SK-N-SH treated with all-trans-retinoic acid at 6 μM for 48 hours (cell line): Measurements from ENCODE around the gene ANK3.

Source experiments
- ATAC-seq: fragments of 200-7000 bp; cut with Tn5 transposase; 3 replicates; pipeline ENCODE4 v1.9.1; 2020; ENCODE audit warnings: mild to moderate bottlenecking, moderate library complexity
- ARNTL ChIP-seq: fragments of 450-650 bp; formaldehyde crosslinking; IDR thresholded peaks from 2 replicates; pipeline ENCODE4 v1.5.0; 2020; ENCODE audit warnings: low read depth, mild to moderate bottlenecking, moderate library complexity, borderline replicate concordance
- BACH2 ChIP-seq: fragments of 250-450 bp; sonication (Bioruptor Pico); IDR thresholded peaks from 2 replicates; pipeline ENCODE4 v1.9.0; 2021; ENCODE audit warnings: mild to moderate bottlenecking, borderline replicate concordance
- CSDC2 ChIP-seq: fragments of 250-450 bp; sonication (Bioruptor Pico); IDR thresholded peaks from 2 replicates; pipeline ENCODE4 v1.5.0; 2020; ENCODE audit warnings: mild to moderate bottlenecking, moderate library complexity
- ESRRG ChIP-seq: fragments of 250-450 bp; sonication (Bioruptor Pico); IDR thresholded peaks from 2 replicates; pipeline ENCODE4 v1.6.1; 2021; ENCODE audit warnings: mild to moderate bottlenecking
- GLIS3 ChIP-seq: fragments of 250-450 bp; sonication (Bioruptor Pico); IDR thresholded peaks from 2 replicates; pipeline ENCODE4 v1.5.0; 2020; ENCODE audit warnings: mild to moderate bottlenecking, moderate library complexity
- ISL1 ChIP-seq: fragments of 250-450 bp; sonication (Bioruptor Pico); IDR thresholded peaks from 2 replicates; pipeline ENCODE4 v2.1.2; 2022; ENCODE audit warnings: mild to moderate bottlenecking, moderate library complexity
- OSR1 ChIP-seq: fragments of 250-450 bp; sonication (Bioruptor Pico); IDR thresholded peaks from 2 replicates; pipeline ENCODE4 v1.8.0; 2022; ENCODE audit warnings: moderate library complexity, mild to moderate bottlenecking, inconsistent platforms
- PPARA ChIP-seq: fragments of 250-450 bp; sonication (Bioruptor Pico); IDR thresholded peaks from 2 replicates; pipeline ENCODE4 v1.5.0; 2020; ENCODE audit warnings: mild to moderate bottlenecking, borderline replicate concordance
- RARB ChIP-seq: fragments of 250-450 bp; sonication (Bioruptor Pico); IDR thresholded peaks from 2 replicates; pipeline ENCODE4 v1.8.0; 2021; ENCODE audit warnings: mild to moderate bottlenecking, moderate library complexity
- TCF4 ChIP-seq: fragments of 250-450 bp; sonication (Bioruptor Pico); IDR thresholded peaks from 2 replicates; pipeline ENCODE4 v1.8.0; 2021; ENCODE audit warnings: mild to moderate bottlenecking, moderate library complexity, borderline replicate concordance
- TOX ChIP-seq: fragments of 250-450 bp; sonication (Bioruptor Pico); IDR thresholded peaks from 2 replicates; pipeline ENCODE4 v1.8.0; 2021; ENCODE audit warnings: mild to moderate bottlenecking, moderate library complexity, borderline replicate concordance
- ZC3H10 ChIP-seq: fragments of 250-450 bp; sonication (Bioruptor Pico); IDR thresholded peaks from 2 replicates; pipeline ENCODE4 v1.5.1; 2021; ENCODE audit warnings: mild to moderate bottlenecking, moderate library complexity
- ZFP3 ChIP-seq: fragments of 250-450 bp; sonication (Bioruptor Pico); IDR thresholded peaks from 2 replicates; pipeline ENCODE4 v1.5.0; 2020; ENCODE audit warnings: mild to moderate bottlenecking, moderate library complexity
- ZFP30 ChIP-seq: fragments of 450-650 bp; formaldehyde crosslinking; IDR thresholded peaks from 2 replicates; pipeline ENCODE4 v1.5.0; 2022; ENCODE audit warnings: mild to moderate bottlenecking, moderate library complexity
- ZNF565 ChIP-seq: fragments of 450-650 bp; formaldehyde crosslinking; conservative IDR thresholded peaks from 2 replicates; pipeline ENCODE4 v1.5.0; 2020; ENCODE audit warnings: low read depth, mild to moderate bottlenecking, moderate library complexity
- ZNF70 ChIP-seq: fragments of 450-650 bp; formaldehyde crosslinking; IDR thresholded peaks from 2 replicates; pipeline ENCODE4 v1.5.0; 2020; ENCODE audit warnings: mild to moderate bottlenecking, moderate library complexity
- ZNF8 ChIP-seq: fragments of 450-650 bp; formaldehyde crosslinking; IDR thresholded peaks from 2 replicates; pipeline ENCODE4 v1.5.0; 2020; ENCODE audit warnings: mild to moderate bottlenecking, moderate library complexity
- TF ChIP-seq, protein P1 (sequence below): fragments of 250-450 bp; sonication (Bioruptor Pico); IDR thresholded peaks from 2 replicates; pipeline ENCODE4 v1.5.0; 2020; ENCODE audit warnings: mild to moderate bottlenecking, moderate library complexity
- TF ChIP-seq, protein P2 (sequence below): fragments of 250-450 bp; sonication (Bioruptor Pico); IDR thresholded peaks from 2 replicates; pipeline ENCODE4 v1.8.0; 2021; ENCODE audit warnings: low read depth, mild to moderate bottlenecking, moderate library complexity, borderline replicate concordance
- TF ChIP-seq, protein P3 (sequence below): fragments of 250-450 bp; sonication (Bioruptor Pico); IDR thresholded peaks from 2 replicates; pipeline ENCODE4 v1.8.0; 2020; ENCODE audit warnings: mild to moderate bottlenecking, moderate library complexity, borderline replicate concordance
- TF ChIP-seq, protein P4 (sequence below): fragments of 250-450 bp; sonication (Bioruptor Pico); IDR thresholded peaks from 2 replicates; pipeline ENCODE4 v1.5.1; 2021; ENCODE audit warnings: mild to moderate bottlenecking, moderate library complexity

The ANK3 gene

DNA sequence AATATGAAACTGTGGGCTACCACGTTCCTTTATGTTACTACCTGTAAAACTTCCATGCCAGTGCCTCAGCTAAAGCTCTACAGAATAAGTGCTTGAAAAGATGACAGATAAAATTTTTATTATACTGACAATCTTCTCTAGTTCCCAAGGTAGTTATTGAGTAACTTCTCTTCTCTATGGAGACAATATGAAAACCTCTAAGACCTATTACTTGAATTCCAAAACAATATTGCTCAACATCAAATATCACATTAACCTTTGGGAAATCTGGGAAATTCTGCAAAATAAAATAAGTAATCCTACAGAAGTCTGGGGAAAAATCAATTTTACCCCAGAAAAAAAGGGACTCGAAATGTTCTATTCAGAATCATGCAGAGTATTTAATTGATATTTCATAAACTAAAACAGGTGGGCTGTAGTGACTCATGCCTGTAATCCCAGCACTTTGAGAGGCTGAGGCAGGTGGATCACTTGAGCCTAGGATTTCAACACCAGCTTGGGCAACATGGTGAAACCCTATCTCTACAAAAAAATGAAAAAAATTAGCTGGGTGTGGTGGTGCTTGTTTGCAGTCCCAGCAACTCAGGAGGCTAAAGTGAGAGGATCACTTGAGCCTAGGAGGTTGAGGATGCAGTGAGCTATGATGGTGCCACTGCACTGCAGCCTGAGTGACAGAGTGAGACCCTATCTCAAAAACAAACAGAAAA lies 23.8 kb upstream of the ANK3 start:
- TF ChIP-seq OSR1 (CRISPR knock-in tag) (no peak), TCF4 (CRISPR knock-in tag) (no peak), ZNF565 (CRISPR knock-in tag) (no peak)
- TF ChIP-seq, protein P1, sequence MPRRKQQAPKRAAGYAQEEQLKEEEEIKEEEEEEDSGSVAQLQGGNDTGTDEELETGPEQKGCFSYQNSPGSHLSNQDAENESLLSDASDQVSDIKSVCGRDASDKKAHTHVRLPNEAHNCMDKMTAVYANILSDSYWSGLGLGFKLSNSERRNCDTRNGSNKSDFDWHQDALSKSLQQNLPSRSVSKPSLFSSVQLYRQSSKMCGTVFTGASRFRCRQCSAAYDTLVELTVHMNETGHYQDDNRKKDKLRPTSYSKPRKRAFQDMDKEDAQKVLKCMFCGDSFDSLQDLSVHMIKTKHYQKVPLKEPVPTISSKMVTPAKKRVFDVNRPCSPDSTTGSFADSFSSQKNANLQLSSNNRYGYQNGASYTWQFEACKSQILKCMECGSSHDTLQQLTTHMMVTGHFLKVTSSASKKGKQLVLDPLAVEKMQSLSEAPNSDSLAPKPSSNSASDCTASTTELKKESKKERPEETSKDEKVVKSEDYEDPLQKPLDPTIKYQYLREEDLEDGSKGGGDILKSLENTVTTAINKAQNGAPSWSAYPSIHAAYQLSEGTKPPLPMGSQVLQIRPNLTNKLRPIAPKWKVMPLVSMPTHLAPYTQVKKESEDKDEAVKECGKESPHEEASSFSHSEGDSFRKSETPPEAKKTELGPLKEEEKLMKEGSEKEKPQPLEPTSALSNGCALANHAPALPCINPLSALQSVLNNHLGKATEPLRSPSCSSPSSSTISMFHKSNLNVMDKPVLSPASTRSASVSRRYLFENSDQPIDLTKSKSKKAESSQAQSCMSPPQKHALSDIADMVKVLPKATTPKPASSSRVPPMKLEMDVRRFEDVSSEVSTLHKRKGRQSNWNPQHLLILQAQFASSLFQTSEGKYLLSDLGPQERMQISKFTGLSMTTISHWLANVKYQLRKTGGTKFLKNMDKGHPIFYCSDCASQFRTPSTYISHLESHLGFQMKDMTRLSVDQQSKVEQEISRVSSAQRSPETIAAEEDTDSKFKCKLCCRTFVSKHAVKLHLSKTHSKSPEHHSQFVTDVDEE (CRISPR knock-in tag), result no peak
- no peak for ATAC-seq

DNA sequence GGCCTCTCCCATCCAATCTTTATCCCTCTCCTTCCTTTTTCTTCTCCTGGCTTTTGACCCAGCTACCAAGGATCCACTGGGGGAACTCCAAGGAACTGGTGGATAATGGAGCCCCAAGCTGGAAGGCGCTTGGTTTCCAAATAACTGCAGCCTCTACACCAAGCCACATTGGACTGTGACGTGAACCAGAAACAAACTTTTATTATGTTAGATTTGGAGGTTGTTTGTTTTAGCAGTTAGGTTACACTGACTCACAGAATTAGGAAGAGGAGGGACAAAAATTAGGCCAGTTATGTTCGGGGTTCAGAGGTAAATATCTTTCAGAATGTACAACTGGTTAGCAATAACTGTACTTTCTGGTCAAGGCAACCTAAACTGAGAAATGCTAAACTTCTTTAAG lies 21.3 kb upstream of the ANK3 start:
- TF ChIP-seq, protein P2, sequence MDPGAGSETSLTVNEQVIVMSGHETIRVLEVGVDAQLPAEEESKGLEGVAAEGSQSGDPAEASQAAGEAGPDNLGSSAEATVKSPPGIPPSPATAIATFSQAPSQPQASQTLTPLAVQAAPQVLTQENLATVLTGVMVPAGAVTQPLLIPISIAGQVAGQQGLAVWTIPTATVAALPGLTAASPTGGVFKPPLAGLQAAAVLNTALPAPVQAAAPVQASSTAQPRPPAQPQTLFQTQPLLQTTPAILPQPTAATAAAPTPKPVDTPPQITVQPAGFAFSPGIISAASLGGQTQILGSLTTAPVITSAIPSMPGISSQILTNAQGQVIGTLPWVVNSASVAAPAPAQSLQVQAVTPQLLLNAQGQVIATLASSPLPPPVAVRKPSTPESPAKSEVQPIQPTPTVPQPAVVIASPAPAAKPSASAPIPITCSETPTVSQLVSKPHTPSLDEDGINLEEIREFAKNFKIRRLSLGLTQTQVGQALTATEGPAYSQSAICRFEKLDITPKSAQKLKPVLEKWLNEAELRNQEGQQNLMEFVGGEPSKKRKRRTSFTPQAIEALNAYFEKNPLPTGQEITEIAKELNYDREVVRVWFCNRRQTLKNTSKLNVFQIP (CRISPR knock-in tag), result no peak
- TF ChIP-seq OSR1 (CRISPR knock-in tag), result no peak
- no peak for TF ChIP-seq GLIS3 (CRISPR knock-in tag)
- no peak for TF ChIP-seq ZC3H10 (CRISPR knock-in tag)
- TF ChIP-seq, protein P1 (CRISPR knock-in tag), result no peak
- TF ChIP-seq BACH2, result no peak
- TF ChIP-seq ZFP30 (CRISPR knock-in tag), result no peak
- no peak for TF ChIP-seq PPARA
- no peak for TF ChIP-seq TCF4 (CRISPR knock-in tag)
- no peak for TF ChIP-seq ZNF565 (CRISPR knock-in tag)
- TF ChIP-seq ESRRG (CRISPR knock-in tag), result no peak
- no peak for TF ChIP-seq ISL1 (CRISPR knock-in tag)
- no peak for ATAC-seq

DNA sequence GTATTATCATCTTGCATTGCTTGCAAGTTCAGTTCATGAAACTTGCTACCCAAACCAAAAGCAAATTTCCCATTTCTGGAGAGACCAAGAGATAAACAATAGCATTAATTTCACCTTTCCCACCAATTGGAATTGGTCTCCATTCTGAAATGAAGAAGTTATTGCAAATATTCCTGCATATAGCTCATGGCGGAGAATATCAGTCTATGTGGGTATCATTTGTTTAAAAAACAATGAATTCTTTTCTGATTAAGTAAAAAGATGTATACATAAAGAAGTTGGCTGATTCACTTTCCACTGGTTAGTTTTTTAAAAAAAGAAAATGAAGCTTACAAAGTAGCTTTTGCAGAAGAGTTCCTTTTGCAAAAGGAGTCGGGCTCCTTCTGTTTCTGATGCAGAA lies 19.5 kb upstream of the ANK3 start:
- no peak for TF ChIP-seq RARB (CRISPR knock-in tag)
- TF ChIP-seq ZFP3 (CRISPR knock-in tag), result no peak
- no peak for TF ChIP-seq TOX (CRISPR knock-in tag)
- no peak for TF ChIP-seq PPARA
- TF ChIP-seq ZNF70, result no peak
- TF ChIP-seq GLIS3 (CRISPR knock-in tag), result no peak
- no peak for TF ChIP-seq ZFP30 (CRISPR knock-in tag)
- TF ChIP-seq ARNTL (CRISPR knock-in tag), result no peak
- TF ChIP-seq TCF4 (CRISPR knock-in tag), result no peak
- TF ChIP-seq OSR1 (CRISPR knock-in tag), result no peak
- TF ChIP-seq ZNF8 (CRISPR knock-in tag), result no peak
- TF ChIP-seq, protein P2 (CRISPR knock-in tag), result no peak
- TF ChIP-seq, protein P1 (CRISPR knock-in tag), result no peak
- no peak for TF ChIP-seq ZNF565 (CRISPR knock-in tag)
- TF ChIP-seq, protein P3, sequence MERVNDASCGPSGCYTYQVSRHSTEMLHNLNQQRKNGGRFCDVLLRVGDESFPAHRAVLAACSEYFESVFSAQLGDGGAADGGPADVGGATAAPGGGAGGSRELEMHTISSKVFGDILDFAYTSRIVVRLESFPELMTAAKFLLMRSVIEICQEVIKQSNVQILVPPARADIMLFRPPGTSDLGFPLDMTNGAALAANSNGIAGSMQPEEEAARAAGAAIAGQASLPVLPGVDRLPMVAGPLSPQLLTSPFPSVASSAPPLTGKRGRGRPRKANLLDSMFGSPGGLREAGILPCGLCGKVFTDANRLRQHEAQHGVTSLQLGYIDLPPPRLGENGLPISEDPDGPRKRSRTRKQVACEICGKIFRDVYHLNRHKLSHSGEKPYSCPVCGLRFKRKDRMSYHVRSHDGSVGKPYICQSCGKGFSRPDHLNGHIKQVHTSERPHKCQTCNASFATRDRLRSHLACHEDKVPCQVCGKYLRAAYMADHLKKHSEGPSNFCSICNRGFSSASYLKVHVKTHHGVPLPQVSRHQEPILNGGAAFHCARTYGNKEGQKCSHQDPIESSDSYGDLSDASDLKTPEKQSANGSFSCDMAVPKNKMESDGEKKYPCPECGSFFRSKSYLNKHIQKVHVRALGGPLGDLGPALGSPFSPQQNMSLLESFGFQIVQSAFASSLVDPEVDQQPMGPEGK (CRISPR knock-in tag), result no peak
- TF ChIP-seq, protein P4, sequence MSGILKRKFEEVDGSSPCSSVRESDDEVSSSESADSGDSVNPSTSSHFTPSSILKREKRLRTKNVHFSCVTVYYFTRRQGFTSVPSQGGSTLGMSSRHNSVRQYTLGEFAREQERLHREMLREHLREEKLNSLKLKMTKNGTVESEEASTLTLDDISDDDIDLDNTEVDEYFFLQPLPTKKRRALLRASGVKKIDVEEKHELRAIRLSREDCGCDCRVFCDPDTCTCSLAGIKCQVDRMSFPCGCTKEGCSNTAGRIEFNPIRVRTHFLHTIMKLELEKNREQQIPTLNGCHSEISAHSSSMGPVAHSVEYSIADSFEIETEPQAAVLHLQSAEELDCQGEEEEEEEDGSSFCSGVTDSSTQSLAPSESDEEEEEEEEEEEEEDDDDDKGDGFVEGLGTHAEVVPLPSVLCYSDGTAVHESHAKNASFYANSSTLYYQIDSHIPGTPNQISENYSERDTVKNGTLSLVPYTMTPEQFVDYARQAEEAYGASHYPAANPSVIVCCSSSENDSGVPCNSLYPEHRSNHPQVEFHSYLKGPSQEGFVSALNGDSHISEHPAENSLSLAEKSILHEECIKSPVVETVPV (CRISPR knock-in tag), result no peak
- no peak for TF ChIP-seq CSDC2 (CRISPR knock-in tag)

More for the DNA sequence above, 19.5 kb upstream of the ANK3 start:
- no peak for ATAC-seq
